NCI-H2227 (cell line): ENCODE measurements around the gene ACADVL.

ENCODE experiments used
- DNase-seq: peaks from one replicate; lab custom pipeline; 2025; ENCODE audit not compliant: unreplicated experiment; lab: John Stamatoyannopoulos, UW

Gene ACADVL

DNA sequence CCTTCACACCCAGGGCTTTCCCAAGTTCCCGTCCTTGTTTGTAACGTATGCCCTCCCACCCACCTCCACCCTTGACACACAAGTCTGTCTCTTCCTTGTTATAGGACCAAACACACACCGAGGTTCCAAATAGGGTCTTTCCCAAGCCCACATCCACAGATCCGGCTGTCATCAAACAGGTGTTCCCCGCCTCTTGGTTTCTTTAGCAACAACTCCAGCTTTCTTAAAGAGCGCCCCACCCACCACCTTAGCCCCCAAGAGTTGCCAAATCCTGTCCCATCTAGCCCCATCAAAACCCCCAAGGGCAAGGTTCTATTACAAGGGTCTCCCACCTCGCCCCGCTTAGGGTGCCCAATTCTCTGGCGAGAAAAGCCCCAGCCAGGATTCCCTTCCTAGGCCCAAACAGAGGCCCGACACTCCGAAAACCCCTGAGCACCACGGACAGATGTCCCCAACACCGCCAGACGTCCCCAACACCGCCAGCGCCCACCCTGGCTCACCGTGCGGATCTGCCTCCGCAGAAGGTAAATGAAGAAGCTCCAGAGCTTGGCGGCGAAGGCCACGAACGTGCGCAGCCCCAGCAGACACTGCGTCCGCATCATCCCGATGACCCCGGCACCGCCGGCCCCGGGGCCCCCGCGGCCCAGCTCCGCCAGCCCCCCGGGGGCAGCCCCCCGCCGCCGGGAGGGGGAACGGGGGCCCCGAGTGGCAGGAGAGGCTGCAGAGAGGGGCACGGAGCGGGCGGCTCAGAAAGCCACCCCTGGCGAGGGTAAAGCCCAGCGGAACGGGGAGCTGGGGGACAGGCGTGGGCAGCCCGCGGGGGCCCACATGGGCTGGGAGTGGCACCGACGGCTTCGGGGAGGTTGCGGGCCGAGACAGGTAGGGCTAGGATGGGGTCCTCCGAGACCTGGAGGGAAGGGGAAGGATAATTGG, 31.2 kb downstream of the ACADVL start:
- DNase-seq = no peak

DNA sequence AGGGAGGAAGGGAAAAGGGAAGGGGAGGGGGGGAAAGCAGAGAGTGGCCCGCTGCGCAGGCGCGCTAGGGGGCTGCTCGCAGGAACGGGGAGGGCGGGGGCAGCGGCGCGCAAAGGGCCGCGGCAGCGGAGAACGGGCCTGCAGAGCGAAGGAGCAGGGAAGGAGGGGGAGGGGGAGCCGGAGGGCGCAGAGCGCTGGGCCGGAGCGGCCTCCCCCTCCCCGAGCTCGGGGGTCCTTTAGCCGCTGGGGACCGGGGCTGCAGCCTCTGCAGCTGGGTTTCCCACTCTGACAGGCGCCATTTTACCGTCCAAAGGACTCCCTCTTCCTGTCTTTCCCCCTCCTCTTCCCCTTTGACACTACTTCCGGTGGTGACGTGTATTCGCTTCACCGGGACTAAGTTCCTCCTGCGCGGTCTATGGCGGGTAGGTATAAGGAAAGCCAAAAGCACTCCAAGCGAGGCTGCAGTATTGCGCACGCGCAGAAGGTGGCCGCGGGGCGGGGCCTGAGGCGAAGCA, 32.0 kb downstream of the ACADVL start, which contains the start of gene CTDNEP1:
Gene CTDNEP1 (minus strand): TSS at position 74 of the 515 bp plus-strand sequence. CDS start 438 bp downstream, outside the sequence.
- DNase-seq = peak; percentile 96

DNA sequence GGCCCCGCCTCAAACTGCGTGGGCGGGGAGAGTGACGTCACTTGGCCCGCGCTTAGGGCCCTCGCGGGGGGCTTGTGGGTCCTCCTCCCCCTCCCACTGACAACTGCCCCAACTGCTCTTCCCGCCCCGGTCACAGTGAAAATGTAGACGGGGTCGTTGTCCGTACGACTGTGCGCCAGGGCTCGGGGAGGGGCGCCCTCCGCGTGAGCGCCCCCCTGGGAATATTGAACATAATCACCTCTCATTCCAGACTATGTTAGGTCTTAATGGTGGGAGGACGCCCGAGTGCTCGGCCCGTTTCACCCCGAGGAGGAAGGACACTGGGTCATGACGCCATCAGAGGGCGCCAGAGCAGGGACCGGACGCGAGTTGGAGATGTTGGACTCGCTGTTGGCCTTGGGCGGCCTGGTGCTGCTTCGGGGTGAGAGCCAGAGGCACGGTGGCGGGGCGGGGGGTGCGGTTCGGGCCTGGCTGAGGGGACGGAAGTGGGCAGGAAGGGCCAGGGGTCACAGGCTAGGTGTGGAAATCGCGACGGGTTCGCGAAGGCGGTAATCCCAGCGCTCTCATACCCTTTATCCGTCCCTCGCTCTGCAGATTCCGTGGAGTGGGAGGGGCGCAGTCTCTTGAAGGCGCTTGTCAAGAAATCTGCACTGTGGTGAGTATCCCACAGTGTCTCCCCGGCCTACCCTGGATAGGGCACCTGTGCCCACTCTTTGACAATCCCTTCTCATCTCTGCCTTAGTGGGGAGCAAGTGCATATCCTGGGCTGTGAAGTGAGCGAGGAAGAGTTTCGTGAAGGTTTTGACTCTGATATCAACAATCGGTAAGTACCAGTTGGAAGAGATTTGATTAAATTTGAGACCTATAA, 32.7 kb downstream of the ACADVL start, which contains the start of gene ELP5:
Gene ELP5 (plus strand): TSS at position 40 of the 868 bp plus-strand sequence. CDS start 336 bp downstream, at position 376.
- DNase-seq = peak; percentile 90

DNA sequence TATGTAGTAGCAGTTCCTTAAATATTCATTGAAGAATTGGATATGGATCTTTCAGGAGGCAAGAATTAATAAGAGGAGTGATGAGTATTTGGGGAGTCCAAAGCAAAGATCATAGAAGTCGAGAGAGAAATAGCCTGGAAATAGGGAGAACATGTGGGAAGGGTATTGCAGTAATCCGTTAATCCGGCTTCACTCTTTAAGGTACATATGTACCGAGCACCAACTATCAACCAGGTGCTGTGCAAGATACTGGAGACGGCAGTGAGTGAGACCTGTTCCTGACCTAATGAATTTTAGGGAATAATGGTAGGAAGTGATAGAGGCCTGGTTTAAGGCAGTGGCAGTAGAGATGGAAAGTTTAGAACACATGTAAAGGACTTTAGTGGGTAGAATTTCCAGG, 33.3 kb downstream of the ACADVL start:
- DNase-seq = no peak

DNA sequence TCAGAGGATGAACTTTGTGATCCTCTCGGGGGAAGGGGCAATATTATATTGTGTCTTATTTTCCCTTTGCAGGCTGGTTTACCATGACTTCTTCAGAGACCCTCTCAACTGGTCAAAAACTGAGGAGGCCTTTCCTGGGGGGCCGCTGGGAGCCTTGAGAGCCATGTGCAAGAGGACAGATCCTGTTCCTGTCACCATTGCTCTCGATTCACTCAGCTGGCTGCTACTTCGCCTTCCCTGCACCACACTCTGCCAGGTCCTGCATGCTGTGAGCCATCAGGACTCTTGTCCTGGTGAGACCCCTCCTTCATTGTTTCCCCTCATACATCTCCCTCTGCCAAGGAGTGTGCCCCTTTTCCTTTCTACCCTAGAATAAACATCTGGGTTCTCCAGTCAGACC, 34.8 kb downstream of the ACADVL start:
- DNase-seq = no peak

DNA sequence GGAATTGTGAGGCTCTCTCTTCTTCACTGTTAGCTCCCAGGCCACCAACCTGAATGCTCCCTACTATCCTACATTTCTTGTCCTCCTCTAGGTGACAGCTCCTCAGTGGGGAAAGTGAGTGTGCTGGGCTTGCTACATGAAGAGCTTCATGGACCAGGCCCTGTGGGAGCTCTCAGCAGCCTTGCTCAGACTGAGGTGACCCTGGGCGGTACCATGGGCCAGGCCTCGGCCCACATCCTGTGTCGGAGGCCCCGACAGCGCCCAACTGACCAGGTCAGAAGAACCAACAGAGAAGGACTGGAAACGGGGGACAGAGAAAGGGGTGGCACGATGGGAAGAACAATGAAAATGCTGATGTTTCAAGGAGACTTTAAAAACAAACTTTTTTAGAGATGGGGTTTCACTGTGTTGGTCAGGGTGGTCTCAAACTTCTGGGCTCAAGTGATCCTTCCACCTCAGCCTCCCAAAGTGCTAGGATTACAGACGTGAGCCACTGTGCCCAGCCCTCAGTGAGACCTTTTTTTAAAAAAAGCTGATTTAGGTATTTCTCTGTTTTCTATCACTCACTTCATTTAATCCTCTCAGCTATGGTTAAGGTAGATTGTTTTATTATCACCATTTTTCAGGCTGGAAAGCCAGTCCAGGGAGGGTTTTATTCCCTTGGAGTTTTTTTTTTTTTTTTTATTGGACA, 37.2 kb downstream of the ACADVL start:
- no peak for DNase-seq

DNA sequence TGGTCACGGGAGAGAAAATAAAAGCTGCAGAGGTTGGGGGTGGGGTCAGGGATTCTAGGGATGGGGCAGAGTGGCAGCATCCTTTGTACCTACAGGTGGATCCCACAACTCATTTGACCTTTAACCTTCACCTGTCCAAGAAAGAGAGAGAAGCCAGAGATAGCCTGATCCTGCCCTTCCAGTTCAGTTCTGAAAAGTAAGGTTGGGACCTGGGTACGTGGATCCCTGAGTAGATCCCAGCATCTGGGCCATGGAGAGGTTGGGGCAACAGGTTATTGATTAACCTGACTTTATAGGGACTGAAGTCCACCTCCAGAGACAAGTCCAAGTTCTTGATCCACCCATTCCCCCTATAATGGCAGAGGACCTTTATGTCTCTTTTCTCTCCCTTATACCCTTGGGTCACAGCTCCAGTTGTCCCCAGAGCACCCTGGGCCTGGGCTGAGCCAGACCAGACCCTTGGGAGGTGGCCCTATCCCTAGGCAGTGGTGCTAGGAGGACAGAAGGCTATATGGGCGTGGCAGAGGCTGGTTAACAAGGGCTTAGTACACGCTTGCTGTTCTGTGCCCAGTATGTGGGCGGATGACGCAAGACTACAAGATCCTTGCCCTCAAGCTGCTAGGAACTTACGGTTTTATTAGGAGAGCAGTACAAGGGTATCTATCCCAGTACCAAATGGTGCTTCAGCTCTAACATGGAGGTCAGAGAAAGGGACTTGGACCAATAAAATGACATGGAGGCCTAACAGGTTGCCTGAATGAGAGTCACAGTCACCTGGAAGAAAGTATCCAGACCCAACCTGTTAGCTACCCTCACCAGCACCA, 39.2 kb downstream of the ACADVL start:
- DNase-seq = no peak

DNA sequence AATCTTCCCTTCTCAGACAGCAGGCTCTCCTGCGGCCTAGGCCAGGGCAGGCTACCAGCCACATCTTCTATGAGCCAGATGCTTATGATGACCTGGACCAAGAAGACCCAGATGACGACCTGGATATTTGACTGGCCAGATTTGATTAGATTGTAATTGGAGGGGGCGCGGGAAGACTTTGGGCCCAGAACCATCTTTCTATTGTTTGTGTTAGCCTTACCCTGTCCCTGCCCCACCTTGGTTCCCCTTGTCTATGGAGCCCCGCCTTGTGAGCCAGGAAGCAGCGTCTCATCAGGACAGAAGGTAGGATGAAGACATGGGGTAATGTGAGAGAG, 39.8 kb downstream of the ACADVL start:
- DNase-seq = no peak

DNA sequence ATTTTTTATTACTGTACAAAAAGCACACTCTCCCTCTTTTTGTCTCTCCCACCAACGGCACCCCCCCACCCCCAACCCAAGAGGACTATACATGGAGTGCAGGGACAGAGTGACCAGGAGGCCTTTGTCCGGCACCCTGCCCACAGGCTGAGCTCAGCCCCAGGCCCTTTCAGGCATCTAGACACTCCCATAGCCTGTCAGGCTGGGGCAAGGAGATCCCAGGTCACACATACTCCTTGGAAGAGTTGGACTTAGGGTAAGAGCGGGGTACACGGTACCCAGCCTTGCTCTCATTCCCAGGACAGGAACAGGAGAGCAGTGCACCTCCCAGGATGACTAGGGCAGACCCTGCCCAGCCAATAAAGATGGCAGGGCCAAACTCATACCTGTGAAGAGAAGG, 40.4 kb downstream of the ACADVL start:
- no peak for DNase-seq

DNA sequence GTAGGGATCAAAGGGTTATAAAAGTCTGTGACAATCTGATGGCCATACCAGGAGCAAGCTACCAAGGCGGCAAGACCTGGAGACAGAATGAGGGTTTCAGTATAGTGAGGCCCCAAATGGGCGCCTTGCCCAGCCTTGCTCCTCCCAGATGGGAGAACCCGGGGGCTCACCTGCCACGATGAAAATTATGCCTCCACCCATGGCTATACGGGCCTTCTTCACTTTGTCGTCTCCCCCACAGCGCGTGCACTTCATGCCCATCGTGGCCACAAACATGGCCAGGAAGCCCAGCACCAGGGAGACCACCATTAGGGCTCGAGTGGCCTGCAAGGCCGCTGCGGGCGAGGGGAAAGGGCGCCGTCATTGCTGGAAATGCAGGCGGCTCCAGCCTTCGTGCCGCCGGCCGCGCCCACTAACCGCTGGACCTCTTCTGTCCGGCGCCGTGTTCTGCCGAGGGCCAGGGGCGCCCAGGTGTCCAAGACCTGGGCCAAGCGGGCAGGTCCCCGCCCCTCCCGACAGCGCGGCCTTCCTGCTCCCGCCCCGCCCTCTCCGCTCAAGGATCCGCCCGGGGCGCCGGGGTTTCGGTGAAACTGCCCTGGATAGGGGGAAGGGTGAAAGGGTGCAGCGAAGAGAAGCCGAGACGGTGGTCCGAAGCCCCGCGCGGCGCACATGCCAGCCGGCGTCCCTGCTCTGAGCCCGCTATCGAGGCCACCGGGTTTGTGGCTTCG, 41.1 kb downstream of the ACADVL start:
- DNase-seq = no peak

DNA sequence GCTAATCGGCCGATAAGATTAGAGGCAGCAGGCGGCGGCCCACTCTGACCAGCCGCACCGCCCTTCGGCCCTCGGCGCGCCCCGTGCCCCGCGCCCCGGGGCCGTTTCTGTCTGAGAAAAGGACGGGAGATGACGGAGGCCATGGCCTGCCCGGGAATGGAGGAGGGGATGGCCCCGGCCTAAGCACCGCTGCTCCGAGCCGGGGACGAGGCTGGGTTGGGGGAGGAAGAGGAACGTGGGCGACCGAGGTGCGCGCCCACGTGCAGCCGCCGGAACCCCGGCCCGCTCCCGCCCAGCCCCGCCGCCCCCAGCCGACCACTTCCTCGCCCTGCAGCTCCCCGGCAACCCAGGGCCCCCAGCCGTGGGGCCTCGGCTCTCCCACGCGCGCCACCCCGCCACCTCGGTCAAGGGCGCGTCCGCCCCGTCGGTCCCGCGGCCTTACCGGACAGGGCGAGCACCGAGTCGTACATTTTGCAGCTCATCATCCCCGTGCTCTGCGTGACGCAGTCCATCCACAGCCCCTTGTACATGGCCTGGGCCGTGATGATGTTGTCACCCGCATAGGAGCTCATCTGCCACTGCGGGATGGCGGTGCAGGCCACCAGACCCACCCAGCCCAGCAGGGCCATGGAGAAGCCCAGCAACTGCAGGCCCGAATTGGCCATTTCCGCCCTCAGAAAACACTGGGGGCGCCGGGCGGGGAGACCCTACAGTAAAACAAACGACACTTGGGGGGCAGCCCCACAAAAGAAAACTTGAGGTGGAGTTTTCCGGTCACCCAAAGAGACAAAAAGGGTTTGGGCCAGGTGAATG, 41.8 kb downstream of the ACADVL start:
- DNase-seq = no peak

DNA sequence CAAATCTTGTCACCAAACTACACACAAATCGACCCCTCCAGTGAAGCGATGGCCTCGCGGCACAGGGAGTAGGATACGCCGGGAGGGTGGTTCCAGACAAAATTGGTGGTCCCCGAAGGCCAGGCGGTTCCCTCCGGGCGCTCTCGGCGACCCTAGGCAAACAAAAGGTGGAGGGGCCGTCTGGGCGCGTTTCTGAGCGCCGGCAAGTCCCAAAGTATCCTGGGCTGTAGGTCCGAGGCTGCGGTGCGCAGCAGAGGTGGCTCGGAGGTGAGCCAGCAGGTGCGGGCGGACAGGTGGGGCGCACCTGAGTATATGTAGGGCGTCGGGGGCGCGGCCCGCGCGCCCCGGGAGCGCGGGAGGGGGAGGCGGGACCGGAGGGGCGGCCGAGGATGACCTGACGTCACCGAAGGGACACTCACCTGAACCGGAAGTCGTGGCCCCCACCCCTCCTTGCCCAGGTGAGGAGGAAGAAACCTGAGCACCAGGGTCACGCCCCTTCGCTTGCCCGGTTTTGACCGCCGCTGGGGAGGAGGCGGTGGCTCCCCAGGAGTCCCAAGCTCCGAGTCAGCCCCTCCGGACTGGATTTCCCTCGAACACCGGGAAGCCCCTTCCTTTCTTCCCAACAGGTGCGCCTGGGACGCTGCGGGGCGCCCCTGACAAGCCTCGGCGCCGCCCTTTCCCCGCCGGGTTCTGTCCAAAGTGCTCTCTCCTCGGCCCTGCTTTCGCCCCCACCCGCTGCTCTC, 42.6 kb downstream of the ACADVL start, which contains the start of gene CLDN7:
Gene CLDN7 (minus strand): TSS at position 287 of the 743 bp plus-strand sequence. CDS start 435 bp downstream, outside the sequence.
- no peak for DNase-seq

DNA sequence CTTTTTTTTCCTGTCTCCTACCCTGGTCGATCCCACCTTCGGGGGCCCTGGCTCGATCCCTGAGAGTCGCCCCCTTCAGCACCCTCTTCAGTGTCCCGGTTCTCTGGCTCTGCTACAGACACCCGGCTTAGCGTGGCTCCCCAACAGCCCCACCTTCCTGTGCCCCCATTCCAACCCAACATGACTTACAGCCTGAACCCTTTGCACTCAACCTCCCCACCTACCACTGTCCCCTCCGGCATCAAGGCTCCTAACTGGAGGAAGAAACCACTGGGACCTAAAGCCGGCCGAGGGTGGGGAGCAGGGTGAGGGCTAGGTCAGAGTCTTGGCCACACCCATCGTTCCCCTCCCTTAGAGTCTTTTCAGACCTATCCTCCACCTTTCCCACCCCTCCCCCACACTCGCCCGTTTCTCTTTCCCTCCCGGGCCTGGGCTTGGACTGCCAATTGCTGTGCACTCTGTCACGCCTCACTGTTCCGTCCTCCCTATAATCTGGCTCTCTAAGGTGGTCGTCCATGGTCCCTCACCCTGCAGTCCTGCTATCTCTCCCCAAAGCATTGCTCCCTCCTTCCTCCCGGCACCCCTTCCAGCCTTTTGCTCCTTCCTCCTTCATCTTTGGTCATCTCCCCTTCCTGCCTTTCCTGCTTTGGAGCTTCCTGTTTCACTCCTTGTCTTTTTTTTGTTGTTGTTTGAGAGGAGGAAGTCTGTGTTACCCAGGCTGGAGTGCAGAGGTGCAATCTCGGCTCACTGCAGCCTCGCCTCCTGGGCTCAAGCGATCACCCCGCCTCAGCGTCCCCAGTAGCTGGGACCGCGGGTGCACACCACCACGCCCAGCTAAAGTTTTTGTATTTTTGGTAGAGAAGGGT, 43.4 kb downstream of the ACADVL start:
- DNase-seq = peak; percentile 10

DNA sequence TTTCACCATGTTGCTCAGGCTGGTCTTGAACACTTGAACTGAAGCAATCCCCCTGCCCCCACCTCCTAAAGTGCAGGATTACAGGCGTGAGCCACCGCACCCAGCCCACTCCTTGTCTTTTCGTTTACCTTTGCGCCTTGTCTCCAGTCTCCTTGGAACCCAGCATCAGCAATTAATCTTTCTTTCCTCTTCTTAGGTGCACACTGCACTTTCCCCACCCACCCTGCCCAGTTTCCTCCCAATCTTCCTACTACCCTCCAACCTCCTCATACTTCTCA, 44.0 kb downstream of the ACADVL start:
- DNase-seq = peak; percentile 6

DNA sequence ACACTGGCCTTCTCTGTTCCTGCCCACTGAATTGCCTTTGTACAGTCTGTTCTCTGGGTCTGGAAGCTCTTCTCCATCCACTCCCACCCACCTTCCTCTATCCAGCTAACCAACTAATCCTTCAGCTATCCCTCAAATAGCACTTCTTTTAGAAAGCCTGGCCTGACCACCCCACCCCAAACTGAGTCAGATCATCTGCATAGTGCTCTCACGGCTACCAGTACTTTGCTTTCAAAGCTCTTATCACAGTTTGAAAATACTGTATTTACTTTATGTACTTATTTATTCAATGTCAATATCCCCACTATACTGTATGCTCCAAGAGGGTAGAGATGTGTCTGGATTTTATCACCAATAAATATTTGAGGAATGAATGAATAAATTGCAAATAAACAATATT, 47.0 kb downstream of the ACADVL start:
- no peak for DNase-seq
